ENCODE data around the gene MAEL. TPM values are rescaled to one million over a fixed set of nuclear protein-coding genes. Genes with fewer than 3 reads are reported as not detected.
A peak's percentile ranks its signal among the peaks of the same experiment; 100 is the strongest.

The MAEL gene
- not detected for total RNA-seq

- TF ChIP-seq CTCF (IDR thresholded peaks at IDR 0.05) (no peak), POLR2AphosphoS5 (IDR thresholded peaks at IDR 0.05) (no peak), POLR2A (IDR thresholded peaks at IDR 0.05) (no peak), EP300 (IDR thresholded peaks at IDR 0.05; ENCODE audit: low read depth) (no peak)
- Histone ChIP-seq H3K4me3 (no peak within 1 kb of the TSS), H3K36me3 (no peaks in the 10 kb centered on the region), H3K4me1 (no peaks in the 10 kb centered on the region), H3K27ac (no peak within 1 kb of the TSS), H3K9me3 (no peaks in the 10 kb centered on the region), H3K27me3 (no peaks in the 10 kb centered on the region)
- DNase-seq = no peak
- intact Hi-C loops (cut with DNase I; ENCODE audit: low total_unique reads) = loop anchor here (2.0 kb wide), 1 partner anchor 24 kb away; no protein-coding TSS in a partner anchor
- in situ Hi-C loops (cut with MboI; ENCODE audit: low pct_ligation_motif_present in 1 of 4, low pct_unique_long_range_greater_than_20kb in 1 of 4, low sequenced_read_pairs in 3 of 4) = no loop called here
- WGBS, 2 donors (ENCODE audit: low coverage in 1 of 2) = 91 to 97% methylated on average over 6 to 45 of the region's 45 CpGs
Measured at GRCh38 chr1:166988974-166989515, at the start of gene MAEL. Gene MAEL (plus strand): TSS chr1:166989280. CDS start chr1:166989353, 73 bp downstream.

- in situ Hi-C loops (cut with MboI; ENCODE audit: low pct_ligation_motif_present in 1 of 4, low pct_unique_long_range_greater_than_20kb in 1 of 4, low sequenced_read_pairs in 3 of 4) (no loop called here), intact Hi-C loops (cut with DNase I; ENCODE audit: low total_unique reads) (no loop called here)
- H3K27me3 ChIP-seq = no peaks in the 10 kb centered on the region
- no peak for TF ChIP-seq POLR2AphosphoS5 (IDR thresholded peaks at IDR 0.05)
- TF ChIP-seq CTCF (IDR thresholded peaks at IDR 0.05) = no peak
- no peak for TF ChIP-seq POLR2A (IDR thresholded peaks at IDR 0.05)
- no peak for TF ChIP-seq EP300 (IDR thresholded peaks at IDR 0.05; ENCODE audit: low read depth)
- DNase-seq = no peak
- H3K4me3 ChIP-seq = no peak overlapping the region
- no peak overlapping the region for H3K27ac ChIP-seq
- no peaks in the 10 kb centered on the region for H3K9me3 ChIP-seq
- H3K36me3 ChIP-seq = no peaks in the 10 kb centered on the region
- no peaks in the 10 kb centered on the region for H3K4me1 ChIP-seq
- 90 to 92% methylated on average over 5 of the region's 5 CpGs for WGBS, 2 donors (ENCODE audit: low coverage in 1 of 2)
Measured at GRCh38 chr1:166939741-166940375, 49.2 kb upstream of the MAEL start.

- Histone ChIP-seq H3K27ac (no peak overlapping the region), H3K36me3 (no peaks in the 10 kb centered on the region), H3K4me3 (no peak overlapping the region), H3K9me3 (no peaks in the 10 kb centered on the region), H3K4me1 (peaks cover 0 to 10% (median 5%) of the 10 kb centered on the region in 4 donors), H3K27me3 (peaks cover 28% of the 10 kb centered on the region)
- intact Hi-C loops (cut with DNase I; ENCODE audit: low total_unique reads) (no loop called here), in situ Hi-C loops (cut with MboI; ENCODE audit: low pct_ligation_motif_present in 1 of 4, low pct_unique_long_range_greater_than_20kb in 1 of 4, low sequenced_read_pairs in 3 of 4) (no loop called here)
- WGBS, 2 donors (ENCODE audit: low coverage in 1 of 2) = 84 to 87% methylated on average over 5 of the region's 5 CpGs
- no peak for DNase-seq
- TF ChIP-seq EP300 (IDR thresholded peaks at IDR 0.05; ENCODE audit: low read depth) (no peak), POLR2AphosphoS5 (IDR thresholded peaks at IDR 0.05) (no peak), POLR2A (IDR thresholded peaks at IDR 0.05) (no peak), CTCF (IDR thresholded peaks at IDR 0.05) (no peak)
Measured at GRCh38 chr1:166944186-166944967, 44.7 kb upstream of the MAEL start.

GRCh38 chr1:166947398-166948043 lies 41.6 kb upstream of the MAEL start:
- intact Hi-C loops (cut with DNase I; ENCODE audit: low total_unique reads) = no loop called here
- H3K4me3 ChIP-seq = peak overlapping the region in 2 of 4 donors; percentile 13 to 23
- TF ChIP-seq POLR2AphosphoS5 (IDR thresholded peaks at IDR 0.05) (no peak), CTCF (IDR thresholded peaks at IDR 0.05) (no peak), POLR2A (IDR thresholded peaks at IDR 0.05) (no peak), EP300 (IDR thresholded peaks at IDR 0.05; ENCODE audit: low read depth) (no peak)
- no peak overlapping the region for H3K27ac ChIP-seq
- in situ Hi-C loops (cut with MboI; ENCODE audit: low pct_ligation_motif_present in 1 of 4, low pct_unique_long_range_greater_than_20kb in 1 of 4, low sequenced_read_pairs in 3 of 4) = no loop called here
- H3K36me3 ChIP-seq = no peaks in the 10 kb centered on the region
- no peaks in the 10 kb centered on the region for H3K9me3 ChIP-seq
- peaks cover 0 to 20% (median 9%) of the 10 kb centered on the region in 4 donors for H3K4me1 ChIP-seq
- H3K27me3 ChIP-seq = peaks cover 28% of the 10 kb centered on the region
- WGBS, 2 donors (ENCODE audit: low coverage in 1 of 2) = 8% methylated on average over 44 of the region's 44 CpGs; no CpG with 5 or more reads in 1 of the 2 donors
- peak; percentile 14 for DNase-seq
